GM21723 (cell line): ENCODE measurements around the gene NMNAT3.

Experiments used
- ATAC-seq: cut with Tn5 transposase; IDR thresholded peaks from one replicate; pipeline ENCODE4 v1.9.1; 2021; ENCODE audit warnings: mild to moderate bottlenecking, moderate library complexity; ENCODE audit not compliant: unreplicated experiment

The NMNAT3 gene

GRCh38 chr3:139677388-139678155, at the start of gene NMNAT3:
TSS of gene NMNAT3 (minus strand) at chr3:139677972. CDS start at chr3:139627724, 50,248 bp downstream.
- ATAC-seq: peak; percentile 98

DNA sequence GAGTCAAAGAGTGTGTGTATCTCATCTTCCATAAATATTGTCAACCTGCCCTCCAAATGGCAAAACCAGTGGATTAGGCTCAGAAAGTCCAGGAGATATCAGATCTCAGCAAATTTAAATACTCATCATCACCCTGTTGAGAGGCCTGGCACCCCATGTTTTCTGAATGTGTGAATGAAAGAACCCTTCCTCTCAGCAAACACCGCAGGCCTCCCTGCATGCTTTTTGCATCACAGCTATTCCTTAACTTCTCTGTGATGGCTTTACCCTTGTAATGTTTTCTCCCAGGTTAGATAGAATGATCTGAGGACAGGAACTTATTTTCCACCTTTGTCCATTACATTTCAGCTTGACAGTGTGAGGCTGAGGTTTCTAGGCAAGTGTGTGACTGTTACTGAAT, 43.6 kb upstream of the NMNAT3 start:
- no peak for ATAC-seq

DNA sequence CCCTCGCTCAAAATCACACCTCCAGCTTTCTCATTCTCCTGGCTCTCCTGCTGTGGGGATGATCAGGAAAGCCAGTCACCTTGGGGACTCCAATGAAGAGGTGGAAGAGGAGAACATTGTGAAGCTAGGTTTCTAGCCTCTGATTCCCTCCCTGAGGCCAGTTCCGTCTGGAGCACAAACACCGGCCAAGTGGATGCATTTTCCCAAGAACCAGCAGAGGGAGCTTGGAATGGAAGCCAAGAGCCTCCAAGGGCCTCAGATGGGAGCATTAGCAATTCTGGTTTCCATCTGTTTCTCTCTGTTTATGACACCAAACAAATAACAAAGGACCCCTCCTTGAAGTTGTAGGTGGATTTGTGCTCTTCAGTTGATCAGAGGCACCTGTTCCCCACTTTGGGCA, 40.6 kb upstream of the NMNAT3 start:
- ATAC-seq: no peak

DNA sequence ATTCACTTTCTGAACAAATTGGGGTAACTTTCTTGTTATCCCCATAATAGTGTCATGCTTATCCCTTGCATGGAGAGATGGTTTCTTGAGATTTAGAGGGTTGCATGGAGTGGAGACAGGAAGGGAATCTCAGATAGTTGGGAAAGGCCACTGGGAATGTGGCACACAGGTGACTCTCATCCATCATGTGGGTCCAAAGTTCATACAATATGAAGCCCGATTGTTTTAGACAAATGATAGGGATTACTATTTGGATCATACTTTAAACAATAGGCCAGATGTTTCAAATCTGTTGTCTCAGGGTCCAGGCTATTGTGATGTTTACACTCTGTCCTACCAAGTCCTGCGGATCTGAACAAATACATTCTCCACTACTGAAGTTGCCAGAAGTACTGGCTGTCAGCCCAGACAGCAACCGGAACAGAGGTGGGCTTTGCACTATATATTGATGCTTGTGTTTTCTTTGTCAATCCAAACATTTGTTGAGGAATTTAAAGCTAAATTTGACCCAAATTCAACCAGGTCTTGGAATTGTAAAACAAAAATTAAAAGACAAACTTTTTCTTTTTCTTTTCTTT, 39.2 kb upstream of the NMNAT3 start:
- no peak for ATAC-seq

DNA sequence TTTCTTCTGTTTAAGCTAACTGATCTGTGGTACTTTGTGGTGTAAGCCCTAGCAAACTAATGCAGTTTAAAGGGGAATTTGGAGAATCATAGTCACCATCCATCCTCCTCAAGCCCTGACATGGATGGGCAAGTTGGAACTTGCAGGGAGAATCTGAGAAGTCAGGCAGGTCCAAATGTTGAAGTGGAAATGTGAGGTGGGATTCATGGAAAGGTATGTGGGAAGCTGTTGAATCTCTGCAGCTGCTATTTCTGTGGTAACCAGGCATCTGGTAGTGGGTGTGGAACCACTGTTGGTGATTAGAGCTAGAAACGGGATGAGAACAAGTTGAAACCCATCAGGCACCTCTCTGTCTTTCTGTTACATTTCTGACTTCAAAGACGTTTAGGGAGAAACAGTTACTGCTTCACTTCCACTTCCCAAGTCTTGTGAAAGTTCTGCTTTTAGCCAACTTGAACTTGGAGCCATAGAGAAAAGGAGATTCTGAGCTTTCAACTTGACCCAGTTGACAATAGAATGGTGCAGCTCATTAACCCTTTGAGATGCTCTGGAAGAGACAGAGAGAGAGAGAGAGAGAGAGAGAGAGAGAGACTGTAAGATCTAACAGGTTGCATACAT, 38.1 kb upstream of the NMNAT3 start:
- ATAC-seq: no peak

DNA sequence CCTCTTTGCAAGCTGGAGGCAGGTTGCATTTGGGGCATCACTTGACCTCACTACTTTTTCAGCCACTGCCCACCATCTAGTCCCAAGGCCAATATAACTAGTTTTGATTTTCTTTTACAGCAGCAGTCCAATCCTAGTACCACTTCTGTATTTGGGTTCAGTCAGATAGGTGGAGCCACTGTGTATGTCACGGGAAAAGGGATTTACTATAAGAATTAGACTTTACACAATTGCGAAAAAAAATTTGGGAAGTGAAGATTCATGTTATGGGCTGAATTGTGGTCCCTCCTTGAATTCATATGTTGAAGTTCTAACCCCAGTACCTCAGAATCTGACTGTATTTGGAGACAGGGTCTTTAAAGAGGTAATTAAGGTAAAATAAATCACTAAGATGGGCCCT, 37.4 kb upstream of the NMNAT3 start:
- ATAC-seq: no peak

DNA sequence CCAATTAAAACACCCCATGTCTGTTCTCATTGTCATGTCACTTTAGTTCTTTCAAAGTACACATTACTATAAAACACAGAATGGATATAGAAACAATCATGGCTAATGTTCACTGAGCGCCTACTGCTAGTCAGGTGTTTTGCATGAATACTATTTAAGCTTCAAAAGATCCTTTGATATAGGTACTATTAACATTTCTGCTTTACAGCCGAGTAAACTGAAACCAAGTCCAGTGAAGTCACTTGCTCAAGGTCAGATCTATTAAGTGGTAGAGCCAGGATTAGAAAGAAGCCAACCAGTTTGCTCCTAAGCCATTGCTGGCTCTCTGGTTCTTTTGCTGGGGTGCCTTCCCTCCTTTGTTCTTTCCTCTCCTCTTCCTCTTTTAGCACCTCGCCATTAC, 32.4 kb upstream of the NMNAT3 start:
- no peak for ATAC-seq

GRCh38 chr3:139705631-139706030, 27.9 kb upstream of the NMNAT3 start:
- ATAC-seq: no peak

- ATAC-seq: no peak
These were observed 18.5 kb upstream of the NMNAT3 start for GRCh38 chr3:139696314-139696604.

DNA sequence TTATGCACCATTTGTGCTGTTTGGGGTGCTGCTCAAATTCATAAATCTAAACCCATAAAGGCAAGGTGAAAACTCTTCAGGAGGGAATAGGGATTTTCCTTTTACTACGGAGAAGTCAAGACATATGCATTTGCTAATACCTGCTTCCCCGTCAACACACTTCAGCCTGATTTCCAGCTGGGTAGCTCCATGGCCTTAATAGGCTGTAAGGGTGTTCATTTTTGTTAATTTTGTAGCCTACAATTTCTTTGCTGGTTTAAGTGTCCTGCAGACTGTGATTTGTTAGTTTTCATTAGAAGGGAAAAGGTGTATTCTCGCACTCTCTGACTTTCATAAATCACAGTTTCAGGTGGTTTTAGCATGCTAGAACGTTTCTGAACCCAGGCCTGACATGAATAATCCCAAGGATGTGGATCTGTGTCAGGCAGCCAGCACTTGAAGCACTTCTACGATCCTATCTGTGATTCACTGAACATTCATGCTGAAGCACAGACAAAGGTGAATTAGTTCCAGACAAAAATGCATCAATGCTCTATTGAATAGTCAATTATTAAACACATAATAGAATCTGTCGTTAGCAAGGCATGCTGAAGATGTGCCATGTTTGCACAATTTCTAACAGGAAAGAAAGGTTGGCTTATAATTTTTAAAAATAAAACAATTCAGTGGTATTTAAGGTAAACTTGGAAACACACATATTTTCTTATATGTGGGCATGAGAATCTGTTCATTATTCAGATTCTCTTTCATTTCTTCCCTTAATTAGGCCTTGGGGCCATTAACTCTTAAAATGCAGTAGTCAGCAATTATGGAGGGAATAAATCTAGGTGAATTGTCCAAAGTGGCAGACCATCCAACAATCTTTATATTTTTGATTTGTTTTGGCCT, 17.9 kb upstream of the NMNAT3 start:
- no peak for ATAC-seq

- ATAC-seq: no peak
These were observed 17.2 kb upstream of the NMNAT3 start for GRCh38 chr3:139695007-139695406.

DNA sequence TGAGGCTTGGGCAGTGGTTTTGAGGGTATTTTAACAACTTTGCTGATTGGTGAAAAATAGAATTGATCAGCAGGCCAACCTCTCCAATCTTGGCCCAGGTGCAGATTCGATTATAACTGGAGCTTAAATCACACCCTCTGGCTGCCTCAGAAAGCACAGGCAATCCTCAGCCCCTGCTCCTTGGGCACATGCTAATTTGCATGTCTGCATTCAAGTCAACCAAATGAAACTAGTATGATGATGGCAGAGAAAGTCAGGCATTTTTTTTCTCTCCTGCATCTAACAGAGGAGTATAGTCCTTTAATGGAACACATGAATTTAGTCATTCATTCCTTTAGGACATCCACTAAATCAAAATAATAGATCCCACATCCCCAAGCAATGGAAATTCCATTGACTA, 16.8 kb upstream of the NMNAT3 start:
- no peak for ATAC-seq

- no peak for ATAC-seq
These were observed 13.8 kb upstream of the NMNAT3 start for GRCh38 chr3:139691619-139692018.

GRCh38 chr3:139689708-139690228, 12.0 kb upstream of the NMNAT3 start:
- ATAC-seq: no peak

GRCh38 chr3:139689122-139689521, 11.3 kb upstream of the NMNAT3 start:
- no peak for ATAC-seq

GRCh38 chr3:139687431-139687830, 9.7 kb upstream of the NMNAT3 start:
- no peak for ATAC-seq

DNA sequence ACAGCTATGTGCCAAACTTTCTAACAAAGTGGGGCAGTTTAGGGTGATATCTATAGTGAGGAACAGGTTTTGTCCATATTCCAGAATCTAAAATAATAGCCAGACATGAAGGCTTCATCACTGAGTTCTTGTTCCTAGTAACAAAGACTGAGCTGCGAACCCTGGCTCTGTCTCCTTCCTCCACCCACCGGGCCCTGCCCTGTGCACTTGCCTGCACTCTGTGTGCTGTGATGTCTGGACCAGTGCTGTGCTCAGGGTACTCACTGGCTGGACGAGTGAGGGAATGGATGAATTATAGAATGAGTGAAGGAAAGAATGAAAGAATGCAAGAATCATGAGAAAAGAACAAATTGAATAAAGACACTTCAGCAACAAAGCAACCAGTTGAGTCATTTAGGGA, 8.9 kb upstream of the NMNAT3 start:
- ATAC-seq: no peak

GRCh38 chr3:139686206-139686605, 8.4 kb upstream of the NMNAT3 start:
- ATAC-seq: no peak

DNA sequence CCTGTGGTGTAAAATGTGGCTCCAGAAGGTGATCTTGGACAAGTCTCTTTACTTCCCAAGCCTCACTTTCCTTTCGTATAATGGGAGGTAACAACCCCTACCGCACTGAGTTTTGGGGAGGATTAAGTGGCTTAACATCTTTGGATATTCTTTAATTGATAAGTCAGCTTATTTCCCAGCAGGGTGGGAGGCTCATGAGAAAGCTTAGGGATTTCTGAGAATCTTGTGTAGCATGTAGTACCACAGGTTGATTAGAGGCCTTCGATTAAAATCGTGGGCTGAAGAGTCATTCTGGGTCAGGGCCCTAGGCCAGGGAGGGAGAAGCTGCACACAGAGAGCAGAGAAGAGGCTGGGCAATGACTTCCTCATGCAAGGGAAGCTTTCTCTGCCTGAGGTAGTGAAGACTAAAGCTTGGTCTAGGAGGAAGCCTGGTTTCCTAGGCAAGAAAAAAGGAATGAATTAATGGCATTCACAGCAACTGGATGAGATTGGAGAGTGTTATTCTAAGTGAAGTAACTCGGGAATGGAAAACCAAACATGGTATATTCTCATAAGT, 1.5 kb upstream of the NMNAT3 start:
- ATAC-seq: no peak

GRCh38 chr3:139676632-139677387, 962 bp downstream of the NMNAT3 start:
- ATAC-seq: no peak
